ENCODE measurements around the gene RASGEF1C. TPM values are rescaled to one million over a fixed set of nuclear protein-coding genes. Genes with fewer than 3 reads are reported as not detected.

Gene RASGEF1C
- total RNA-seq, 1 donor from 2014 or later, result not detected

DNA sequence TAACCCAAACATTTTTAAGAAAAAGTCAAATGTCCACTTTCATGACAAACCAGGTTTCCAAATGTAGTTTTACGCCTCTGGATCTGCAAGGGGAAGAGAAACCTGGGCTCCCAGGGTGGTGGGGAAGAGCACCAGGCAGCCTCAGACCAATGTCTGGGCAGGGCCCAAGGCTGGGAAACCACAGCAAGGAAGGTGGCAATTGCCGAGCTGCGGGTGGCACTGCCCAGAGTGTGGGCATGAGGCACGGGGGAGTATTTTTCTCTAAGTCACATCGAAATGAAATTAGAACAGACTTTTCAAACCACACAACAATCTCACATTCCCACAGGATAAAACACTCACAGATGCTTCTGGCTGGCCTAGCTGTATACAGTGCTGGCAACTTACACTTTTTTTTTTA lies 32.6 kb upstream of the RASGEF1C start:
- Histone ChIP-seq H3K9me3 (peaks cover 35% of the 10 kb centered on the region), H3K27me3 (ENCODE audit: low read depth) (no peaks in the 10 kb centered on the region), H3K27ac (no peak overlapping the region), H3K36me3 (peaks cover 50% of the 10 kb centered on the region), H3K4me3 (no peak overlapping the region), H3K4me1 (no peaks in the 10 kb centered on the region)
- intact Hi-C loops (cut with DNase I), result no loop called here
- ATAC-seq, result no peak
- TF ChIP-seq, protein P1, sequence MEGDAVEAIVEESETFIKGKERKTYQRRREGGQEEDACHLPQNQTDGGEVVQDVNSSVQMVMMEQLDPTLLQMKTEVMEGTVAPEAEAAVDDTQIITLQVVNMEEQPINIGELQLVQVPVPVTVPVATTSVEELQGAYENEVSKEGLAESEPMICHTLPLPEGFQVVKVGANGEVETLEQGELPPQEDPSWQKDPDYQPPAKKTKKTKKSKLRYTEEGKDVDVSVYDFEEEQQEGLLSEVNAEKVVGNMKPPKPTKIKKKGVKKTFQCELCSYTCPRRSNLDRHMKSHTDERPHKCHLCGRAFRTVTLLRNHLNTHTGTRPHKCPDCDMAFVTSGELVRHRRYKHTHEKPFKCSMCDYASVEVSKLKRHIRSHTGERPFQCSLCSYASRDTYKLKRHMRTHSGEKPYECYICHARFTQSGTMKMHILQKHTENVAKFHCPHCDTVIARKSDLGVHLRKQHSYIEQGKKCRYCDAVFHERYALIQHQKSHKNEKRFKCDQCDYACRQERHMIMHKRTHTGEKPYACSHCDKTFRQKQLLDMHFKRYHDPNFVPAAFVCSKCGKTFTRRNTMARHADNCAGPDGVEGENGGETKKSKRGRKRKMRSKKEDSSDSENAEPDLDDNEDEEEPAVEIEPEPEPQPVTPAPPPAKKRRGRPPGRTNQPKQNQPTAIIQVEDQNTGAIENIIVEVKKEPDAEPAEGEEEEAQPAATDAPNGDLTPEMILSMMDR (IDR thresholded peaks at IDR 0.05), result no peak
- no peak for DNase-seq

DNA sequence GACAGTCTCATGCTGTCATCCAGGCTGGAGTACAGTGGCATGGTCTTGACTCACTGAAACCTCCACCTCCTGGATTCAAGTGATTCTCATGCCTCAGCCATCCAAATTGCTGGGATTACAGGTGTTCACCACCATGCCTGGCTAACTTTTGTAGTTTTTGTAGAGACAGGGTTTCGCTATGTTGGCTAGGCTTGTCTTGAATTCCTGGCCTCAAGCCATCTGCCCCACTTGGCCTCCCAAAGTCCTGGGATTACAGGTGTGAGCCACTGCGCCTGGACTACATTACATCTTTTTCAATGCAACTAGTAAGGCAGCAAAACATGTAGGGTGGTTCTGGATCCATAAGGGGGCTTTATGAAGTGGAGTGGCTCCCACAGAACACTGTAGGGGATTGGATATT lies 29.6 kb upstream of the RASGEF1C start:
- Histone ChIP-seq H3K27ac (no peak overlapping the region), H3K4me3 (no peak overlapping the region), H3K27me3 (ENCODE audit: low read depth) (no peaks in the 10 kb centered on the region), H3K4me1 (no peaks in the 10 kb centered on the region), H3K9me3 (peaks cover 13% of the 10 kb centered on the region), H3K36me3 (peaks cover 80% of the 10 kb centered on the region)
- TF ChIP-seq, protein P1 (IDR thresholded peaks at IDR 0.05), result no peak
- ATAC-seq, result no peak
- no peak for DNase-seq
- intact Hi-C loops (cut with DNase I), result no loop called here

DNA sequence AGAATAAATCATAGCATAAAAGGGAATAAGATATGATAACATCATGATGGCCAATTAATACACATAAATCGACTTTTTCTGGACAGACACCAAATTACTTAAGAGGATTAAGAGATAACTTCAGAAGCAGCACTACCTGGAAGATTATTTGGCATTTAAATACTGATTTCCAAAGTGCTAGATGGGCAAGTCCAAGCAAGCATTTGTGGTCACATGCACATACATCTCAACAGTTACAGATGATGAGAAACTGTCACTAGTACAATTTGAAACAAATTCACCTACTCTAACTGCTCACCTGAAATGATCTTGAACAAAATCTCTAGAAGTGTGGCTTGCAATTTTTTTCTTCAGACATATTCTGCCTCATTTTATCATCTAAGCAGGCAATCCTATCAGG lies 26.8 kb upstream of the RASGEF1C start:
- H3K4me3 ChIP-seq, result no peak overlapping the region
- H3K36me3 ChIP-seq, result peaks cover 59% of the 10 kb centered on the region
- DNase-seq, result no peak
- H3K4me1 ChIP-seq, result no peaks in the 10 kb centered on the region
- H3K9me3 ChIP-seq, result no peaks in the 10 kb centered on the region
- TF ChIP-seq, protein P1 (IDR thresholded peaks at IDR 0.05), result no peak
- ATAC-seq, result no peak
- intact Hi-C loops (cut with DNase I), result no loop called here
- H3K27me3 ChIP-seq (ENCODE audit: low read depth), result no peaks in the 10 kb centered on the region
- no peak overlapping the region for H3K27ac ChIP-seq

DNA sequence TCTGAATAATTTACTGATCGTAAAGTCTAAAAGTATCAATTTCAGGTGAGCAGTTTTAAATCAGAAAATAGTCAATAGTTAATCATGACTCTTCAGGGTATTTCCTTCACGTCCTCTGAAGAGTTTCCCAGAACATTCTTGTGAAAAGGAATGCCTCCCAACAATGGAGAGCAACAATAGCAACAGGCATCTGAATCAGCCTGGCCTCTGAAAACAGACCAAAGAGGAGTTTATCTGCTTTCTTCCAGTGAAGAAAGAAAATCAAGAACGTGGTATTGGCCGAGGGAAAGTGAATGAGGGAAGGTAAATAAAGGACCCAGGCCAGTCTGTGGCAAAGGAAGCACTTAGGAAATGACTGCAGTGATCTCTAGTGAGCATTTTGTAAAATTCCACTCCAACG lies 26.1 kb upstream of the RASGEF1C start:
- Histone ChIP-seq H3K36me3 (peaks cover 51% of the 10 kb centered on the region), H3K4me1 (no peaks in the 10 kb centered on the region), H3K27me3 (ENCODE audit: low read depth) (no peaks in the 10 kb centered on the region), H3K9me3 (no peaks in the 10 kb centered on the region), H3K27ac (no peak overlapping the region), H3K4me3 (no peak overlapping the region)
- TF ChIP-seq, protein P1 (IDR thresholded peaks at IDR 0.05), result no peak
- DNase-seq (no peak), ATAC-seq (no peak)
- intact Hi-C loops (cut with DNase I), result no loop called here

DNA sequence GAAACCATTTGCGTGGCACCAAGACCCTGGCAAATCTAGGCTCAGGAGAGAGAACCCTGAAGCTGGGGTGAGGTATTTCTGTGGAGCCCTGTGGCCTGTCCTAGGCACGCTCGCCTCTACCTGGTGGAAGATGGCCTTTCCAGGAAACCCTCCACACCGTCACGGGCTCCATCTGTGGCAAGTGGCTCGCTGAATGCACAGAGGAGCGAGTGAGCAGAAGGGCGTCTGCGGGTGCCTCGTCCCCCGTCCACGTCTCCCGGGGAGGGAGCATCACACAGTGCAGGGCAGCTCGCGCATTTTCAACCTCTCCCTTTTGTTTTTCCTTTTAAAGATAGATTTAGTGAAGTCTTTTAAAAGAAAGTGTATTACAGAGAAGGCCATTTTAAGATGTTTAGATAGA lies 25.3 kb upstream of the RASGEF1C start:
- peaks cover 46% of the 10 kb centered on the region for H3K36me3 ChIP-seq
- intact Hi-C loops (cut with DNase I), result no loop called here
- TF ChIP-seq, protein P1 (IDR thresholded peaks at IDR 0.05), result no peak
- DNase-seq, result no peak
- H3K27ac ChIP-seq, result no peak overlapping the region
- no peak overlapping the region for H3K4me3 ChIP-seq
- H3K9me3 ChIP-seq, result peaks cover 4% of the 10 kb centered on the region
- ATAC-seq, result no peak
- H3K27me3 ChIP-seq (ENCODE audit: low read depth), result no peaks in the 10 kb centered on the region
- no peaks in the 10 kb centered on the region for H3K4me1 ChIP-seq

DNA sequence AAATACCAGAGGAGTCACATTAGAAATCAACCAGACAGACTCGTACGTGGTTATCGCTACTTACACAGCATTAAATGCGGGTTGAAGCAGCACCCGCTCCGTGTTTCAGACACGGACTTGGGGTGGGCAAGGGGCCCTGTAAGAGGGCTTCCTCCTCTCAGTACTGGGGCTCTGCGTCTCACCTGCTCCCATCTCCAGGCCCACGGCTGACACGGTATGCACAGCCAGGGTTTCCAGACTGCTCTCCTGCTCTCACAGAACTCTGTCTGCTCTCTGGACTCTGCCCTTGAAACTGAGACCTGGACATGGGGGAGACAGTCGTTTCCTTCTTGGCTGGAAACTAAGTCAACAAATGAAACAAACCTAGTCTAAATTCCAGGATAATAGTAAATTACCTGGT lies 24.7 kb upstream of the RASGEF1C start:
- Histone ChIP-seq H3K4me1 (no peaks in the 10 kb centered on the region), H3K27ac (no peak overlapping the region), H3K4me3 (no peak overlapping the region), H3K27me3 (ENCODE audit: low read depth) (no peaks in the 10 kb centered on the region), H3K36me3 (peaks cover 46% of the 10 kb centered on the region), H3K9me3 (peaks cover 10% of the 10 kb centered on the region)
- no peak for ATAC-seq
- TF ChIP-seq, protein P1 (IDR thresholded peaks at IDR 0.05), result no peak
- intact Hi-C loops (cut with DNase I), result no loop called here
- DNase-seq, result no peak

All from lower lobe of right lung (tissue), 2 donors.